ENCODE data around the gene KRT73.
A peak's percentile ranks its signal among the peaks of the same experiment; 100 is the strongest.

KRT73 gene

GRCh38 chr12:52636189-52636588, 17.8 kb upstream of the KRT73 start:
- Mint-ChIP-seq H3K4me1 (ENCODE audit: low read depth) (peaks cover 17% of the 10 kb centered on the region), H3K4me3 (no peak overlapping the region), H3K27me3 (ENCODE audit: low read depth) (peaks cover 28% of the 10 kb centered on the region), H3K36me3 (ENCODE audit: low read depth) (no peaks in the 10 kb centered on the region), H3K27ac (no peak overlapping the region), H3K9me3 (no peaks in the 10 kb centered on the region)

DNA sequence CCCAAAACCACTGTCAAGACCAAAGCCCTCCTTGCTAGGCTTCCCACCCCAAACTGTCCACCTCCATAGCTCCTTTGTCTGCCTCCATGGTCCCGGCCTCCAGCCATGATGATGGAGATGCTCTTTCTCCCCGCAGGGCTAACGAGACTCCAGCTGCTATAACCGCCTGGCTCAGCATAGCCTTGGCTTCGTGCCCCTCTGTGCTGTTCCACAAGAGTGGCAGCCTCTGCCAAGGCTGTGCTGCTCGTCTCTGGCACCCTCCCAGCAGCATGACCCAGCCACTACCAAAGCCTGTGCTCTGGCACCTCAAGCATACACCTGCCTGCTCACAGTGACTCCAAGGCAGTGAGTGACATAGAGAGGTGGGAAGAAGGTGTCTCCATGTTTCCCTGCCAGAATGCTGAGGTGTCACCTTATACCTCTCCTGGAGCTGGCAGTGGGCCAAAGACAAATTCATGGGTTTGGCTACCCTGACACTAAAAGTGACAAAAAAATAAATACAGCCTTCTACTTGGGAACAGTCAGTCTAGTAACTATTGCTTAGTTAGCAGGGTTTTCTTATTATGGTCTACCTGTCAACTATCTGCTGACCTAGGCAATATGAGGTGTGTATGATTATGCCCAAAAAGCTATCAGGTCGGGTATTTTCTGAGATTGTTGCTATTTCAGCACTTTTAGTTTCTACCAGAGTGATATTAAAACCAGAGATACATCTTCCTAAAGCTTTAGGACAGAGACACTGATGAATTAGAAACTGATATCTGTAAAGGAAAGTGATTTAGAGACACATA, 16.1 kb upstream of the KRT73 start:
- Mint-ChIP-seq H3K27ac (peak overlapping the region; percentile 4), H3K36me3 (ENCODE audit: low read depth) (no peaks in the 10 kb centered on the region), H3K9me3 (no peaks in the 10 kb centered on the region), H3K4me3 (no peak overlapping the region), H3K27me3 (ENCODE audit: low read depth) (peaks cover 17% of the 10 kb centered on the region), H3K4me1 (ENCODE audit: low read depth) (peaks cover 26% of the 10 kb centered on the region)

GRCh38 chr12:52633383-52633782, 15.0 kb upstream of the KRT73 start:
- Mint-ChIP-seq H3K4me1 (ENCODE audit: low read depth) (peaks cover 28% of the 10 kb centered on the region), H3K4me3 (peak overlapping the region; percentile 39), H3K27ac (peak overlapping the region; percentile 66), H3K9me3 (no peaks in the 10 kb centered on the region), H3K36me3 (ENCODE audit: low read depth) (no peaks in the 10 kb centered on the region), H3K27me3 (ENCODE audit: low read depth) (peaks cover 8% of the 10 kb centered on the region)

- Mint-ChIP-seq H3K9me3 (no peaks in the 10 kb centered on the region), H3K4me3 (no peak overlapping the region), H3K36me3 (ENCODE audit: low read depth) (no peaks in the 10 kb centered on the region), H3K27ac (no peak overlapping the region), H3K27me3 (ENCODE audit: low read depth) (peaks cover 5% of the 10 kb centered on the region), H3K4me1 (ENCODE audit: low read depth) (peaks cover 29% of the 10 kb centered on the region)
Observed at GRCh38 chr12:52632656-52633055, 14.3 kb upstream of the KRT73 start.

- H3K36me3 Mint-ChIP-seq (ENCODE audit: low read depth) = no peaks in the 10 kb centered on the region
- peaks cover 8% of the 10 kb centered on the region for H3K27me3 Mint-ChIP-seq (ENCODE audit: low read depth)
- H3K27ac Mint-ChIP-seq = no peak overlapping the region
- no peaks in the 10 kb centered on the region for H3K9me3 Mint-ChIP-seq
- no peak overlapping the region for H3K4me3 Mint-ChIP-seq
- H3K4me1 Mint-ChIP-seq (ENCODE audit: low read depth) = peaks cover 34% of the 10 kb centered on the region
Observed at GRCh38 chr12:52631676-52632459, 13.5 kb upstream of the KRT73 start.

DNA sequence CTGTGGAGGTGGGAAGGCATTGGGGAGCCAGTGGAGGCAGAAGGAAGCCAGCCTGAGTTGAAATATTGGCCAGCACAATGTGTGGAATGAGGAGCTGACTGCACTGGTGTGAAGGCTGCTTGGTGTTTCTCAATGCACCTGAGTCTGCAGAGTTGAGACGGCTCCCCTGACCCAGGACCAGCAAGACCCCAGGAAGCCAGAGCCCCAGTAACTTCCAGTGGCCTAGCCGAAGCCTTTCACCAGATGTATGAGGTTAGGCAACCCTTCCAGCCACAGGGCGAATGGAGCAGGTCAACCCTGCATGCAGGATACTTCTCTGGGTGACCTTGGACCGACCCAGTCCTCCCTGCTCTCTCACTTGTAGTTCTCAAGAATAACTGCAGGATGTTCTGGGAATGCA, 12.9 kb upstream of the KRT73 start:
- Mint-ChIP-seq H3K27ac (no peak overlapping the region), H3K36me3 (ENCODE audit: low read depth) (no peaks in the 10 kb centered on the region), H3K4me1 (ENCODE audit: low read depth) (peaks cover 35% of the 10 kb centered on the region), H3K27me3 (ENCODE audit: low read depth) (peaks cover 5% of the 10 kb centered on the region), H3K9me3 (no peaks in the 10 kb centered on the region), H3K4me3 (no peak overlapping the region)

DNA sequence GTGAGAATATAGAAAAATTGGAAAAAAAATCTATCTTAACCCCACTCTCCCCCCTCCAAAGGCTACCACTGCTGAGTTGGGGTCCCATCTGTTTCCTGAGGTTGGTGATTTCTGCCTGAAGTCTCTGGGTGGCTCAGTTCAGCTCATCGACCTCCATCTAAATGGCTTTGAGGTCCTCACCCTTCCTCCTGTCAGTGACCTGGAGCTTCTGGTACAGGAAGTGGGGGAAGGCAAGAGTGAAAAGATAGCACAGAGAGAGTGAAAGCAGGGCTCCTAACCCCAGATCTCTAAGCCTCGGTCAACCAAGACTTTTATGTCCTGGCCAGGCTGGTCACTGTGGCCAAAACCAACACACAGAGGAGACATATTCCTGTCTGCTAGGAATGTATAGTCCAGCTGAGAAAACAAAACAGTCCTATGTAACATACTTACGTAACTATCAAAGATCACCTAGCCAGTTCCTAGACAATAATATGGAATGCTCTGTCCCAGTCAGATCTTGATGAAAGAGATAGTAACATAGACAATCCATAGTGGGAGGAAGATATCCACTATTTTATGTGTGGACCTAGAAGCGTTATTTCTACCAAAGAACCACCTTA, 12.3 kb upstream of the KRT73 start:
- Mint-ChIP-seq H3K27me3 (ENCODE audit: low read depth) (peaks cover 5% of the 10 kb centered on the region), H3K36me3 (ENCODE audit: low read depth) (no peaks in the 10 kb centered on the region), H3K9me3 (no peaks in the 10 kb centered on the region), H3K4me3 (peak overlapping the region; percentile 47), H3K27ac (peak overlapping the region; percentile 2), H3K4me1 (ENCODE audit: low read depth) (peaks cover 33% of the 10 kb centered on the region)

DNA sequence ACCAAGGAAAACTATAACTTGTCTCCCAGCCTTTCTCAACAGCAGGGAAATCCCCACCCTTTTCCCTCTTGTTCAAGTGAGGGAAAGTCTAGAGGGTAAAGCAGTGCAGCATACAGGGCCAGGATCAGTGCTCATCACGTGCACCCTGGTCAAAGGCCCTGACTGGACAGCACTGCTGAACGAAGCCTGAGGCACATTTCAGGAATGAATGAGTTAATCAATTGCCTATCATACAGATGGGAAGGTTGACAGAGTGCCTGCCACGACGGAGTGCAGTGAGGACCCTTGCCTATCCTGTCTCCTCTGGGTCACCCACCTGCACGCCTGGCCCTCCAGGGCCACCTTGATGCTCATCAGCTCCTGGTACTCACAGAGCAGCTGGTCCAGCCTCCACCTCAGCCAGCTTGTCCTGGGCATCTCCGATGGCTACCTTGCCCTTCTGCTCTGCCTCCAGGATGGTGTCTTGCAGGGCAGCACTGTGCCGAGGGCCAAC, 11.7 kb upstream of the KRT73 start:
- Mint-ChIP-seq H3K4me3 (no peak overlapping the region), H3K9me3 (no peaks in the 10 kb centered on the region), H3K36me3 (ENCODE audit: low read depth) (no peaks in the 10 kb centered on the region), H3K4me1 (ENCODE audit: low read depth) (peaks cover 33% of the 10 kb centered on the region), H3K27ac (no peak overlapping the region), H3K27me3 (ENCODE audit: low read depth) (peaks cover 5% of the 10 kb centered on the region)

DNA sequence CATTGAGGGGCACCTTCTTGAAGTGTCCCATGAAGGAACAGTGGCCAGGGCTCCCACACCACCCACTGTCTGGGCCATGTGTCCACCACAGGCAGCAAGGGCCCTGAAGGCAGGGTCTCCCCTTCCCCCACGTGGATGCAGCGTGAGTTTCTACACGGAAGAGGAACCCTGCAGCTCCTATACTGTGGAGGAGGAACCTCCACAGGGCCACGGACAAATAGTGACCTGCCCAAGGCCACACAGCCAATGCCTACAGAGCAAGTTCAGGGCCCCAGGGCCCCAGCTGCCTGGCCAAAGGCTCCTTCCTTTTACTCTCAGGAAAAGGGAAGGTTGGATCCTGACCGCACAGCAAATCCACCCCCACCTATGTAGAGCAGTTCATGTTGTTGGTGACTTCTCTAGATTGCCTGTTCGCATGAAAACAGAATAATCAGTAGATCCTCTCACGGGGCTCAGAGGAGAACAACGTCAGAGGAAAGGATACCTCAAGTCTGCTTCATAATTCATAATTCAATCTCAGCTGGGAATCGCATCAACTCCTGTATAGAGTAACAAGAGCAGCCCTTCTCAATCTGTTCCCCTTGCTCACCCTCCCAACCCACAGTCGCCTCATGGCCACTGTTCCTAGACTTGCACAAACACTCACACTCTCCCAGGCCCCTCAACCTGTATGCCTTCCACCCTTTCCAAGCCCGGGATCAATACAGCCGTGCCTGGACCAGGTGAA, 11.1 kb upstream of the KRT73 start:
- Mint-ChIP-seq H3K4me3 (no peak overlapping the region), H3K27ac (no peak overlapping the region), H3K36me3 (ENCODE audit: low read depth) (no peaks in the 10 kb centered on the region), H3K27me3 (ENCODE audit: low read depth) (peaks cover 5% of the 10 kb centered on the region), H3K4me1 (ENCODE audit: low read depth) (peaks cover 33% of the 10 kb centered on the region), H3K9me3 (no peaks in the 10 kb centered on the region)

DNA sequence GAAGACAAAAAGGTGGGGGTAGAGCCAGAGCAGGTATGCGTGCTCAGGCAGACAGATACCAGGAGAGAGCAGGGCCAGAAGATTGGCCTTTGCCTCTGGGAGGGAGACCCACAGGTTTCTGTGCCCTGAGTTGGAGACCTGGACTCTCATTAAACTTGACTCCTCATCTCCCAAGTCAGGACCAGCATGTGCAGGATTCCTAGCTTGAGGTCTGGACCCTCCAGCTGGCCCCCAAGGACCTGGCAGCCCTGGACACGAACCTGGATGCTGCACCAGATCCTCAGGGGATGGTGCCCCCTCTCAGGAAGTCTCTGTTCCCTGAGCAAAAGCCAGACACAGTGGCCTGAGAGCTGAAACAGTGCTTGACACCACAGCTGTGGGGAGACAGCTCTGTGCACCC, 10.5 kb upstream of the KRT73 start:
- Mint-ChIP-seq H3K27me3 (ENCODE audit: low read depth) (peaks cover 9% of the 10 kb centered on the region), H3K36me3 (ENCODE audit: low read depth) (no peaks in the 10 kb centered on the region), H3K4me1 (ENCODE audit: low read depth) (peaks cover 27% of the 10 kb centered on the region), H3K4me3 (no peak overlapping the region), H3K9me3 (no peaks in the 10 kb centered on the region), H3K27ac (no peak overlapping the region)

- Mint-ChIP-seq H3K4me3 (no peak overlapping the region), H3K9me3 (no peaks in the 10 kb centered on the region), H3K36me3 (ENCODE audit: low read depth) (no peaks in the 10 kb centered on the region), H3K4me1 (ENCODE audit: low read depth) (peaks cover 22% of the 10 kb centered on the region), H3K27ac (no peak overlapping the region), H3K27me3 (ENCODE audit: low read depth) (peaks cover 11% of the 10 kb centered on the region)
Observed at GRCh38 chr12:52628111-52628507, 9.8 kb upstream of the KRT73 start.

DNA sequence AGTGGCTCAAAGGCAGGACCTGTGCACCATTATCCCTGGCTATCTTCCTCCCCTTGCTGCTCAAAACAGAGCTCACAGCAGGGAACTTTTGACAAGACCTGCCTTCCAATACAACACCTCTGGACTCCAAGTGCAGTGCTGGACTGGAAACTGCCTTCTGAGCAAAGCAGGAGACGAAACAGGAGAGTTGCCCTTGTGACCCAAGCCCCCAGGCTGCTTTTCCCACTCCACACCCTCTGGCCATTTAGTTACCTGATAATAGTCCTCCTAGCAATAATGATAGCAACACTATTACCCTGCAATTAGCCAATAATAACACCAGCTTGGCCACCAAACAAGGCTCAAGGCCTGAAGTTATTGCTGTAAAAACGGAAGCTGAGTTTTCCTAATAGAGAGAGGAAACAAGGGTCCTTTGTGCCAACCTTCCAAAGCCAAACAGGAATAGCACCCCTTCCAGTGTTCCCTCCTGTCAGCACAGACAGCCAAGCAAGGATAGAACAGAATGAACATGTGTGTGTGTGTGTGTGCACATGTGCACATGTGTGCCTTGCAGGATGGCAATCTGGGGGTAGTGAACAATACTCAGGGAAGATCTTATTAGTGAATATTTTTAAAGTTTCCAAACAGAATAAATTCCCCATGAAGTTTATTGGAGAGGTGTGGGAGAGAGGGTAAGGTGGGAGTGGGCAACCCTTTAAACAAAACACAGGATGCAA, 9.2 kb upstream of the KRT73 start:
- Mint-ChIP-seq H3K36me3 (ENCODE audit: low read depth) (no peaks in the 10 kb centered on the region), H3K9me3 (no peaks in the 10 kb centered on the region), H3K27ac (no peak overlapping the region), H3K27me3 (ENCODE audit: low read depth) (peaks cover 17% of the 10 kb centered on the region), H3K4me1 (ENCODE audit: low read depth) (peaks cover 21% of the 10 kb centered on the region), H3K4me3 (no peak overlapping the region)

- Mint-ChIP-seq H3K27me3 (ENCODE audit: low read depth) (peaks cover 18% of the 10 kb centered on the region), H3K4me3 (no peak overlapping the region), H3K27ac (no peak overlapping the region), H3K36me3 (ENCODE audit: low read depth) (no peaks in the 10 kb centered on the region), H3K4me1 (ENCODE audit: low read depth) (peaks cover 6% of the 10 kb centered on the region), H3K9me3 (no peaks in the 10 kb centered on the region)
Observed at GRCh38 chr12:52622349-52622748, 4.0 kb upstream of the KRT73 start.

DNA sequence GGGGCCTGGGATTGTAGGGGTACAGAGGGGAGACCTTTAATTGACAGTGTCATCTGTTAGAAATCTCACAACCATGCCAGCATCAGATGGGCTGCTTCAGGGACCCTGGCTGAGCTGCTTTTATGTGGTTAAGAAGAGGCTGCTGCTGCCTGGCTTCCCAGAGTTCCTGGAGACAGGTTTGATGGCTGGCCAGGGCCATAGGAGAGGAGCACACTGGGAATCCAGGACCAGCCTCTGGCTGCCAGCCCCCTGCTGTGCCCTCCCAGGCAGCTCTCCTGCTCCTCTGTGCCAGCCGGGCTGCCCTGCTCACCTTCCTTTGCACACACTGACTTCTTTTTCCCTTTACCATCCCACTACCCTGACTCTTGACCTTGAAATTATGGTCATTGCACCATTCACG, 507 bp upstream of the KRT73 start:
- Mint-ChIP-seq H3K27ac (no peak overlapping the region), H3K4me1 (ENCODE audit: low read depth) (peaks cover 19% of the 10 kb centered on the region), H3K4me3 (no peak overlapping the region), H3K27me3 (ENCODE audit: low read depth) (peaks cover 9% of the 10 kb centered on the region), H3K9me3 (no peaks in the 10 kb centered on the region), H3K36me3 (ENCODE audit: low read depth) (no peaks in the 10 kb centered on the region)
